ENCODE results near the gene EIF2AK2. TPM values are rescaled to one million over a fixed set of nuclear protein-coding genes. Genes with fewer than 3 reads are reported as not detected.

The EIF2AK2 gene
- total RNA-seq, 4 donors from 2014 or later, result 13.3 to 90.8 (median 45.4) TPM

- H3K27ac ChIP-seq, result no peak overlapping the region
- TF ChIP-seq CTCF (IDR thresholded peaks at IDR 0.05) (no peak), POLR2A (IDR thresholded peaks at IDR 0.05) (no peak)
These were observed 12.8 kb downstream of the EIF2AK2 start for GRCh38 chr2:37143974-37144373.

GRCh38 chr2:37142546-37142945 lies 14.2 kb downstream of the EIF2AK2 start:
- TF ChIP-seq CTCF (IDR thresholded peaks at IDR 0.05) (no peak), POLR2A (IDR thresholded peaks at IDR 0.05) (no peak)
- no peak for DNase-seq
- Histone ChIP-seq H3K9me3 (no peaks in the 10 kb centered on the region), H3K27ac (no peak overlapping the region), H3K27me3 (no peaks in the 10 kb centered on the region), H3K4me3 (no peak overlapping the region), H3K36me3 (no peaks in the 10 kb centered on the region), H3K4me1 (no peaks in the 10 kb centered on the region)
- intact Hi-C loops (cut with DNase I; ENCODE audit: low total_unique reads), result no loop called here

More at GRCh38 chr2:37143974-37144373, 12.8 kb downstream of the EIF2AK2 start:
- Histone ChIP-seq H3K4me1 (no peaks in the 10 kb centered on the region), H3K27me3 (no peaks in the 10 kb centered on the region), H3K36me3 (no peaks in the 10 kb centered on the region), H3K9me3 (no peaks in the 10 kb centered on the region), H3K4me3 (no peak overlapping the region)
- intact Hi-C loops (cut with DNase I; ENCODE audit: low total_unique reads), result no loop called here
- DNase-seq, result no peak

GRCh38 chr2:37132914-37133313 lies 23.9 kb downstream of the EIF2AK2 start:
- DNase-seq, result no peak
- H3K27me3 ChIP-seq, result no peaks in the 10 kb centered on the region
- H3K9me3 ChIP-seq, result no peaks in the 10 kb centered on the region
- no peak overlapping the region for H3K4me3 ChIP-seq
- intact Hi-C loops (cut with DNase I; ENCODE audit: low total_unique reads), result no loop called here
- no peak for TF ChIP-seq POLR2A (IDR thresholded peaks at IDR 0.05)
- no peak for TF ChIP-seq CTCF (IDR thresholded peaks at IDR 0.05)
- H3K4me1 ChIP-seq, result no peaks in the 10 kb centered on the region
- H3K36me3 ChIP-seq, result no peaks in the 10 kb centered on the region
- H3K27ac ChIP-seq, result no peak overlapping the region

- H3K36me3 ChIP-seq, result no peaks in the 10 kb centered on the region
- TF ChIP-seq POLR2A (IDR thresholded peaks at IDR 0.05), result no peak
- TF ChIP-seq CTCF (IDR thresholded peaks at IDR 0.05), result no peak
- intact Hi-C loops (cut with DNase I; ENCODE audit: low total_unique reads), result no loop called here
These were observed 31.4 kb downstream of the EIF2AK2 start for GRCh38 chr2:37125416-37125815.

GRCh38 chr2:37119157-37119556 lies 37.6 kb downstream of the EIF2AK2 start:
- intact Hi-C loops (cut with DNase I; ENCODE audit: low total_unique reads), result no loop called here
- H3K9me3 ChIP-seq, result no peaks in the 10 kb centered on the region
- no peak overlapping the region for H3K4me3 ChIP-seq
- no peak overlapping the region for H3K27ac ChIP-seq
- no peaks in the 10 kb centered on the region for H3K27me3 ChIP-seq
- no peaks in the 10 kb centered on the region for H3K4me1 ChIP-seq
- no peaks in the 10 kb centered on the region for H3K36me3 ChIP-seq
- DNase-seq, result no peak
- no peak for TF ChIP-seq CTCF (IDR thresholded peaks at IDR 0.05)
- TF ChIP-seq POLR2A (IDR thresholded peaks at IDR 0.05), result no peak

More at GRCh38 chr2:37125416-37125815, 31.4 kb downstream of the EIF2AK2 start:
- H3K27ac ChIP-seq, result no peak overlapping the region
- no peak overlapping the region for H3K4me3 ChIP-seq
- no peaks in the 10 kb centered on the region for H3K27me3 ChIP-seq
- H3K9me3 ChIP-seq, result no peaks in the 10 kb centered on the region
- H3K4me1 ChIP-seq, result no peaks in the 10 kb centered on the region
- no peak for DNase-seq

Data from uterus (tissue), 4 donors.